HTERT RPE-1 (cell line): Measurements from ENCODE around the gene APBB2.

Experiments used
- in situ Hi-C: fragments of 300-500 bp; cut with MboI; formaldehyde crosslinking; loops from 4 replicates; pipeline ENCODE4 v1.14.3; 2020; ENCODE audit warnings: low sequenced_read_pairs

The APBB2 gene

GRCh38 chr4:41142376-41143310, 71.7 kb downstream of the APBB2 start:
- in situ Hi-C loops = no loop called here

DNA sequence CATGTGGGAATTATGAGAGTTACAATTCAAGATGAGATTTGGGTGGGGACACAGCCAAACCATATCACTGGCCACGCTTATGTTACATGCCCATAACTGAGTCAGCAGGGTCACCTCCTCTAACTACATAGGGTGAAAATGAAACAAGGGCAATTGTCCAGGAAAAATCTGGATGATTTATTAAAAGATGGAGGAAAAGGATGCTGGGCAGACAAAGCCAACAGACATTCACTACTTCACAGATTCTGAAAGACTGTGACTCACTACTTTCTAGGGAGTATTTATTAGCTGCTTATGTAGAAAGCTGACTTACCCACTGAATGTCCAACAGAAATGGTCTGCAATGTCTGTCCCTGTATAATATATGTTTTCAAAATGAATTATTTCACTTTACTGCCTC, 72.4 kb downstream of the APBB2 start:
- in situ Hi-C loops = no loop called here

DNA sequence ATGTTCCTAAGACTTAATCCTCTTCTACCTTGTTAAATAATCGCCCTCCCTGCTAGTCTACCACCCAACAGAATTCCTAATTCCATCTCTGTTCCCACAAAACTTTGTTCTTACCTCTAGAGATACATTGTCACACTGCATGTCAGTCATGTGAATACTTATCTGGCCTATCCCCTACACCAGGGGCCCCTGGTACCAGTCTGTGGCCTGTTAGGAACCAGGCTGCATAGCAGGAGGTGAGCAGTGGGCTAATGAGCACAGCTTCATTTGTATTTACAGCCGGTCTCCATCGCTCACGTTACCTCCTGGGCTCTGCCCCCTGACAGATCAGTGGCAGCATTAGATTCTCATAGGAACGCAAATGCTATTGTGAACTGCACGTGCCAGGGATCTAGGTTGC, 73.9 kb downstream of the APBB2 start:
- in situ Hi-C loops = no loop called here

- in situ Hi-C loops = no loop called here
These were observed 76.5 kb downstream of the APBB2 start for GRCh38 chr4:41137879-41138278.

DNA sequence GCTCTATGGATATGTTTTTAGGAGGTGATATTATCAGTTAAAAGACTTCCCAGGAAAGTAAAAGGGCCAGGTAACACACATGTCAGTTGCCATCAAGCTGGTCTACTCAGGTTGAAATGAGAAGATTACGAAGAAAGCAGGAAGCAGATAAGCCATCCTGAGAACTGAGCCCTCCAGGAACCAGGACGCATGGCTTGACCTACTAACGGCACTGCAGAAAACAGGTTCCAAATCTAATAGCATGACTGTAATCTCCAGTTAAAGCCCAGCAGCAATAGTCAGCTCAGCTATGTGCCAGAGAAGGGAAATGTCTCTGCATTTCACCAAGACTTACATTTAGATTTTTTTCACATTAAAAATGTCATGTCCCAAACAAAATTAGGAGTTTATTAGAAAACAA, 77.9 kb downstream of the APBB2 start:
- in situ Hi-C loops = no loop called here

GRCh38 chr4:41135801-41136200, 78.5 kb downstream of the APBB2 start:
- in situ Hi-C loops = no loop called here

DNA sequence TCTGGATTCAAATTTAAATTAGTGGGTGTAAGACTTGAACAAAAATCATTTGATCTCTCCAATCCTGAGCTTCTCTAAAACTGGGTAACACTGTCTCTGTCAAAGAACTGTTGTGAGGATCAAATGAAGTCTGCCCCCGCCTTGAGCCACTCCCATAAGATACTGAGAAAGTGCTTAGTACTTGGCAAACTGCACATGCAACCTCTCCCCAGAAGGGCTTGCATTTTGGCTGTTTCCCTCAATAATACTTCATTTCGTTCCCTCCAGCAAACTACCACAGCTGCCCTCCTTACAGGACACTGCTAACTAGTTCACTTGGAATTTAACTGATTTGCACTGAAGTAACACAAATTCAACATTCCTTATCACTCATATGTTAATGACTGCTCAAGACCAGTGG, 79.8 kb downstream of the APBB2 start:
- in situ Hi-C loops = no loop called here

DNA sequence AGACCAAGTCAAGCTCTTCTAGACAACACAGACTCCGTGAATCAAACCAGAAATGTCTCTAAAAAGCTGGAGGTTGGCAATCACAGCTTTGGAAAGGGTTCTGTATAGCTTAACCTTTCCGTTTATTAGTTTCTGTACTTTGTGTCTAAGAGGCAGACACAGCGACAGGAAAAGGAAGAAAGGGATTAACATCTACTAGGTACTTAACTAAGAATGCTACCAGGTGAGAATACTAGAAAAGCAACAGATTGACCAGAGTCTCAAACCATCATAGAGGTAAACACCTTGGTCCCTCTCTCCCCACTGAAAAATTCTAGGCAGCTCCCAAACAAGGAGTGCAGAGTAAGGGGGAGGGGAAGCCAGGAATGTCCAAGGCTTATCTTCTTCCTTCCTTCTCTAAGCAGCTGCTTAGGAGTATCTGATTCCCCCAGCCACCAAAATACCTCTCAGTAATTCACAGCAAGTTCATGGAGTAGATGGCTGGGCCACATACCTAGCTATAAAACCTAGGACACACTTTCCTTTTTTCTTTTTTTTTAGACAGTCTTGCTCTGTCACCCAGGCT, 80.8 kb downstream of the APBB2 start:
- in situ Hi-C loops = no loop called here

GRCh38 chr4:41132055-41132683, 82.2 kb downstream of the APBB2 start:
- in situ Hi-C loops = no loop called here

- in situ Hi-C loops = no loop called here
These were observed 84.4 kb downstream of the APBB2 start for GRCh38 chr4:41129936-41130440.

DNA sequence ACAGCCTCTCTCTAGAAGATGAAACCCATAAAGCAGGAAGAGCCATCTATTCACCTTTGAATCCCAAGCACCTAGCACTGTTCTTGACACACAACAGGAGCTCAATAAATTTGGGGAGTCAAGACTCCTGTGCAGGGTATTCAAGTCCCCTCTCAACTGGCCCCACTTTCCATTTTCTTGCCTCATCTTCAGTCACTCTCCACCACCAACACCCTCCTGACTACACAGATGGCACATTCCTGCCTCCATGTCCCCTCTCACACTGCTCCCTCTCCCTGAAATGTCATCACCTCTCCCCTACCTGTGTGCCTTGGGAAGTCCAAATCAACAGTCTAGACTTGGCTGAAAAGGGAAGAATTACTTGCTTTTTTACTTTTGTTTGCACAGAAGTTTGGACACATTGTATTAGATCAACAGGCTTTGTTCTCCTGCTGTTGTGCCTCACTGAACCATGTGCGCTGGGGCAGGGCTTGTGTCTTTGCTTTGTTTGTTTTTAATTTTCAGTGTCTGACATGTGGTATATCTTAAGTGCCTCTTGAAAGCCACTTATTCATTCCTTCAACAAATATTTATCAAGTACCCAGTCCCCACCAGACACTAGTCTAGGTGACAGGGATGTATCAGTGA, 85.1 kb downstream of the APBB2 start:
- in situ Hi-C loops = no loop called here

DNA sequence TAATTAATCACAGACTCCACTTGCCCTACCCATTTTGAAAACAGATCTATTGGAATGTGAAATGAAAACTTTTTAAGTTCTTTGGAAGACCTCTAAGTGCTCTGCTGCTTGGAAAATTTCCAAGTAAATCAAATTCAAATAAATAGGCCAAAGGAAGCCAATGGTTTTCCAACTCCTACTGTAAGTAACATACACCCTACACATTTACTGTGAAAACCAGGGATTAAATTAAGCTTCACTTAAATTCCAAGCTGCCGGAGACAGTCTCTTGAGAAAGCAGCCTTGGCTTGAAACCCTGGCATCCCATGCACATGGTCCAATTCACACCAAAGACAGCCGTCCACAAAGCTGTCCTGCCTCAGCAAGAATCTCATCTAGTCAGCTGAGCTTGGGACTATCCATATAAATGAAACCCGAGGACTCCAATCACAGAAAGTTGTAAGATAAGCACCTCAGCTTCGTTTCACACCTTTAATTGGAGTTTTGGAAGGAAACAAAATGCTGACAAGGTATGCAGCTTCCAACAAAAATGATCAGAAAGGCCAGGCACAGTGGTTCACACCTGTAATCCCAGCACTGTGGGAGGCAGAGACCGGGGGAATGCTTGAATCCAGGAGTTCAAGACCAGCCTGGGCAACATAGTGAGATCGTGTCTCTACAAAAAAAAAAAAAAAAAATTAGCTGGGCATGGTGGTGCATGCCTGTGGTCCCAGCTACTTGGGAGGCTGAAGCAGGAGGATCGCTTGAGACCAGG, 88.6 kb downstream of the APBB2 start:
- in situ Hi-C loops = no loop called here

DNA sequence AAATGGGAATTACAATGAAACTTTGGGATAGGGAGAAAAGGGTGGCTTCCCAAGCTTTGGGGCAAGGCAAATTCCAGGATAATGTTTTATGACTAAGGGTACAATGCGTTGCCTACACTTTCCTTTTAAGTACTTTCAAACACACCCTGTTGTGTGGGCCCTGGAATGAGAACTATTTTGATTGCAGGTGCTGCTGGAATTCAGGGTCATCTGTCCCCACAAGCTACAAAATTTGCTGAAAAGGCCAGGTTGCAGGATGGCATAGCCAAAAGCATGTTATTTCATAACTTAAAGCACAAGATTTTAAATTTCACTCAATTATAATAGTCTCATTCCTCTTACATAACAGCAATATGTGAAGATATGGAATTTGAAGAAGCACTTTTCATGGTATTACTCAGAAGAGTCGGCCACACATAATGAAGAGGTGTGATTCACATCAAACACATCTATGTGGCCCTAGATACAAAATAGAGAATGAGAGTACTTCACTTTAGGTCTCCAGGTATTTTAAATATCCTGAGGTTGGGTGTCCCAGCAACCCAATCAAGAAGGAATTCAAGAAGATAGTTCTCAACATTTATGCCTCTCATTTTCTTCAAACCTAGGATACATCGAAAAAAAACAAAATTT, 89.3 kb downstream of the APBB2 start:
- in situ Hi-C loops = no loop called here

GRCh38 chr4:41122775-41123174, 91.6 kb downstream of the APBB2 start:
- in situ Hi-C loops = no loop called here

GRCh38 chr4:41122309-41122708, 92.0 kb downstream of the APBB2 start:
- in situ Hi-C loops = no loop called here

DNA sequence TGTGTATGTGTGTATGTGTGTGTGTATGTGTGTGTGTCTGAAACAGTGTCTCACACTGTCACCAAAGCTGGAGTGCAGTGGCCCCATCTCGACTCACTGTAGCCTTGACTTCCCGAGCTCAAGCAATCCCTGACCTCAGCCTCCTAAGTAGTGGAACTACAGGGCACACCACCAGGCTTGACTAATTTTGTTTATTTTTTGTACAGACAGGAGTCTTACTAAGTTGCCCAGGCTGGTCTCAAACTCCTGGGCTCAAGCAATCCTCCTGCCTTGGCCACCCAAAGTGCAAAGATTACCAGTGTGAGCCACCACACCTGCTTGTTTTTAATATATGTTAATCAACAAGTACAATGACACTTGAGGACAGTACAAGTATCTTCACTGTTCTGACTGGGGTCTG, 92.4 kb downstream of the APBB2 start:
- in situ Hi-C loops = no loop called here

- in situ Hi-C loops = no loop called here
These were observed 93.8 kb downstream of the APBB2 start for GRCh38 chr4:41120297-41121217.

GRCh38 chr4:41119867-41120295, 94.5 kb downstream of the APBB2 start:
- in situ Hi-C loops = no loop called here

- in situ Hi-C loops = no loop called here
These were observed 102.6 kb downstream of the APBB2 start for GRCh38 chr4:41111791-41112190.
